WTC11 (cell line): ENCODE results near the gene ZDHHC14. TPM values are rescaled to one million over a fixed set of nuclear protein-coding genes. Genes with fewer than 3 reads are reported as not detected.

Source experiments
- ATAC-seq: fragments of 200-7000 bp; cut with Tn5 transposase; 2 replicates; pipeline ENCODE4 v1.10.0; 2021; ENCODE audit warnings: mild to moderate bottlenecking, moderate library complexity
- CTCF ChIA-PET: fragments of 300-600 bp; sonication (Branson Sonifier 250); formaldehyde crosslinking; loops from one replicate; lab custom pipeline; 2021; ENCODE audit warnings: antibody characterized with exemption; lab: Charles Lee
- POLR2A ChIA-PET: fragments of 350-600 bp; sonication (Branson Sonifier 250); formaldehyde crosslinking; loops from one replicate; lab custom pipeline; 2021; ENCODE audit warnings: antibody characterized with exemption; lab: Charles Lee
- DNase-seq: peaks from one replicate; pipeline ENCODE4 v3.0.0; 2021; ENCODE audit warnings: low spot score
- H3K27ac Mint-ChIP-seq: 2 replicates; pipeline ENCODE4 v1.8.0; 2021; ENCODE audit warnings: mixed read lengths
- H3K27me3 Mint-ChIP-seq: 2 replicates; pipeline ENCODE4 v1.8.0; 2021; ENCODE audit warnings: low read depth, mild to moderate bottlenecking, moderate library complexity, mixed read lengths
- H3K36me3 Mint-ChIP-seq: 2 replicates; pipeline ENCODE4 v1.8.0; 2021; ENCODE audit warnings: mixed read lengths
- H3K4me1 Mint-ChIP-seq: 2 replicates; pipeline ENCODE4 v1.8.0; 2022; ENCODE audit warnings: mixed read lengths
- H3K4me3 Mint-ChIP-seq: 2 replicates; pipeline ENCODE4 v1.8.0; 2021; ENCODE audit warnings: mild to moderate bottlenecking, moderate library complexity, mixed read lengths
- H3K9me3 Mint-ChIP-seq: 2 replicates; pipeline ENCODE4 v1.8.0; 2021; ENCODE audit warnings: mixed read lengths
- AFF4 ChIP-seq: sonication (generic); formaldehyde crosslinking; IDR thresholded peaks from 2 replicates; pipeline ENCODE4 v1.8.1; 2023; ENCODE audit warnings: mild to moderate bottlenecking, missing genetic modification reagents, borderline replicate concordance
- ARID4B ChIP-seq: sonication (generic); formaldehyde crosslinking; IDR thresholded peaks from 2 replicates; pipeline ENCODE4 v1.8.0; 2023; ENCODE audit warnings: missing genetic modification reagents, mild to moderate bottlenecking, borderline replicate concordance
- CBFB ChIP-seq: sonication (generic); formaldehyde crosslinking; IDR thresholded peaks from 2 replicates; pipeline ENCODE4 v1.8.1; 2022; ENCODE audit warnings: mild to moderate bottlenecking, low read depth, missing genetic modification reagents
- ELF4 ChIP-seq: sonication (generic); formaldehyde crosslinking; IDR thresholded peaks from 2 replicates; pipeline ENCODE4 v1.8.1; 2022; ENCODE audit warnings: low read depth, mild to moderate bottlenecking, moderate library complexity, missing genetic modification reagents
- ERG ChIP-seq: fragments of 250-450 bp; sonication (Bioruptor Pico); IDR thresholded peaks from 2 replicates; pipeline ENCODE4 v1.8.0; 2021; ENCODE audit warnings: mild to moderate bottlenecking
- ESRRA ChIP-seq: sonication (generic); formaldehyde crosslinking; IDR thresholded peaks from 2 replicates; pipeline ENCODE4 v1.8.1; 2022; ENCODE audit warnings: mild to moderate bottlenecking, missing genetic modification reagents, borderline replicate concordance
- FOXJ3 ChIP-seq: sonication (generic); formaldehyde crosslinking; IDR thresholded peaks from 2 replicates; pipeline ENCODE4 v1.9.0; 2021; ENCODE audit warnings: missing genetic modification reagents, mild to moderate bottlenecking, borderline replicate concordance
- FOXP1 ChIP-seq: sonication (generic); formaldehyde crosslinking; IDR thresholded peaks from 2 replicates; pipeline ENCODE4 v1.8.0; 2022; ENCODE audit warnings: missing genetic modification reagents, mild to moderate bottlenecking, moderate library complexity, borderline replicate concordance
- HMGA2 ChIP-seq: fragments of 250-450 bp; sonication (Bioruptor Pico); IDR thresholded peaks from 2 replicates; pipeline ENCODE4 v1.4.0; 2021; ENCODE audit warnings: mild to moderate bottlenecking, moderate library complexity
- IRF1 ChIP-seq: sonication (generic); formaldehyde crosslinking; IDR thresholded peaks from 2 replicates; pipeline ENCODE4 v1.8.0; 2023; ENCODE audit warnings: missing genetic modification reagents
- MXD4 ChIP-seq: fragments of 250-450 bp; sonication (Bioruptor Pico); IDR thresholded peaks from 2 replicates; pipeline ENCODE4 v1.8.0; 2021; ENCODE audit warnings: mild to moderate bottlenecking, moderate library complexity, borderline replicate concordance
- MYBL2 ChIP-seq: sonication (generic); formaldehyde crosslinking; IDR thresholded peaks from 2 replicates; pipeline ENCODE4 v1.8.1; 2023; ENCODE audit warnings: mild to moderate bottlenecking, moderate library complexity, missing genetic modification reagents
- SMAD3 ChIP-seq: sonication (generic); formaldehyde crosslinking; IDR thresholded peaks from 2 replicates; pipeline ENCODE4 v1.8.0; 2022; ENCODE audit warnings: missing genetic modification reagents, mild to moderate bottlenecking, borderline replicate concordance
- TEAD1 ChIP-seq: sonication (generic); formaldehyde crosslinking; IDR thresholded peaks from 2 replicates; pipeline ENCODE4 v1.8.0; 2022; ENCODE audit warnings: mild to moderate bottlenecking, missing genetic modification reagents
- TP53 ChIP-seq: sonication (generic); formaldehyde crosslinking; IDR thresholded peaks from 2 replicates; pipeline ENCODE4 v1.8.1; 2023; ENCODE audit warnings: mild to moderate bottlenecking, missing genetic modification reagents
- ZNF263 ChIP-seq: sonication (generic); formaldehyde crosslinking; IDR thresholded peaks from 2 replicates; pipeline ENCODE4 v1.8.1; 2022; ENCODE audit warnings: low read depth, mild to moderate bottlenecking, moderate library complexity, missing genetic modification reagents
- total RNA-seq: library from RNA; stranded (reverse); gene quantifications from 3 replicates; pipeline ENCODE4 v1.2.3, GENCODE V29; 2021
- TF ChIP-seq, protein P1 (sequence below): fragments of 250-450 bp; sonication (Bioruptor Pico); IDR thresholded peaks from 2 replicates; pipeline ENCODE4 v1.9.0; 2021; ENCODE audit warnings: mild to moderate bottlenecking, borderline replicate concordance
- TF ChIP-seq, protein P2 (sequence below): sonication (generic); formaldehyde crosslinking; IDR thresholded peaks from 2 replicates; pipeline ENCODE4 v1.8.1; 2023; ENCODE audit warnings: mild to moderate bottlenecking, missing genetic modification reagents
- TF ChIP-seq, protein P3 (sequence below): sonication (generic); formaldehyde crosslinking; IDR thresholded peaks from 2 replicates; pipeline ENCODE4 v1.8.1; 2023; ENCODE audit warnings: mild to moderate bottlenecking, missing genetic modification reagents

The ZDHHC14 gene
- total RNA-seq, 1 experiment from 2014 or later = 6.6 TPM

DNA sequence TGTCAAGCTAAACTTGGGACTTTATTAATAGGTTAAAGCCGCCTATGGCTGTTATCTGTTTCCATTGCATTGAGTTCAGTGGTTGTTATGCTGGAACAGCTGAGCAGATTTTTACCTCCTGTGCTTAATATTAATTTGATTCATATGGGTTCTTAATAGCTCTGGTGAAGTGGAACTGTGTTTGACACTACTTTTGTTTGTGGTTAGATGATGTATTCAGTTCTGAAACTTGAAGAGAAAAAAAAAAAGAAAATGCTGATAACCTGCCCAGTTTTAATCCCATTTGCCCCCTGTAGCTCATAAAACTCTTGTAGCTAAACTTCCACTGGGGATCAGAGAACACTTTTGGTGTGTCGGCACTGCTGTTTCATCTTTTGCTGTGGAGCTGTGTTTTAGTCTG lies 117.8 kb downstream of the ZDHHC14 start (continued):
- TF ChIP-seq SMAD3 (CRISPR knock-in tag) (no peak), ESRRA (no peak), TEAD1 (CRISPR knock-in tag) (no peak), CBFB (CRISPR knock-in tag) (no peak), FOXJ3 (CRISPR knock-in tag) (no peak)

GRCh38 chr6:157500022-157500421 lies 119.0 kb downstream of the ZDHHC14 start:
- ATAC-seq (no peak), DNase-seq (no peak)
- H3K27ac Mint-ChIP-seq = no peak overlapping the region
- H3K9me3 Mint-ChIP-seq = peaks cover 32% of the 10 kb centered on the region
- CTCF ChIA-PET = no interaction called here
- peaks cover 19% of the 10 kb centered on the region for H3K36me3 Mint-ChIP-seq
- no peak overlapping the region for H3K4me3 Mint-ChIP-seq
- H3K27me3 Mint-ChIP-seq = no peaks in the 10 kb centered on the region; the same call in 1 of the 2 replicates
- peaks cover 5% of the 10 kb centered on the region; the same call in 1 of the 2 replicates for H3K4me1 Mint-ChIP-seq
- POLR2A ChIA-PET = no interaction called here
- TF ChIP-seq, protein P1, sequence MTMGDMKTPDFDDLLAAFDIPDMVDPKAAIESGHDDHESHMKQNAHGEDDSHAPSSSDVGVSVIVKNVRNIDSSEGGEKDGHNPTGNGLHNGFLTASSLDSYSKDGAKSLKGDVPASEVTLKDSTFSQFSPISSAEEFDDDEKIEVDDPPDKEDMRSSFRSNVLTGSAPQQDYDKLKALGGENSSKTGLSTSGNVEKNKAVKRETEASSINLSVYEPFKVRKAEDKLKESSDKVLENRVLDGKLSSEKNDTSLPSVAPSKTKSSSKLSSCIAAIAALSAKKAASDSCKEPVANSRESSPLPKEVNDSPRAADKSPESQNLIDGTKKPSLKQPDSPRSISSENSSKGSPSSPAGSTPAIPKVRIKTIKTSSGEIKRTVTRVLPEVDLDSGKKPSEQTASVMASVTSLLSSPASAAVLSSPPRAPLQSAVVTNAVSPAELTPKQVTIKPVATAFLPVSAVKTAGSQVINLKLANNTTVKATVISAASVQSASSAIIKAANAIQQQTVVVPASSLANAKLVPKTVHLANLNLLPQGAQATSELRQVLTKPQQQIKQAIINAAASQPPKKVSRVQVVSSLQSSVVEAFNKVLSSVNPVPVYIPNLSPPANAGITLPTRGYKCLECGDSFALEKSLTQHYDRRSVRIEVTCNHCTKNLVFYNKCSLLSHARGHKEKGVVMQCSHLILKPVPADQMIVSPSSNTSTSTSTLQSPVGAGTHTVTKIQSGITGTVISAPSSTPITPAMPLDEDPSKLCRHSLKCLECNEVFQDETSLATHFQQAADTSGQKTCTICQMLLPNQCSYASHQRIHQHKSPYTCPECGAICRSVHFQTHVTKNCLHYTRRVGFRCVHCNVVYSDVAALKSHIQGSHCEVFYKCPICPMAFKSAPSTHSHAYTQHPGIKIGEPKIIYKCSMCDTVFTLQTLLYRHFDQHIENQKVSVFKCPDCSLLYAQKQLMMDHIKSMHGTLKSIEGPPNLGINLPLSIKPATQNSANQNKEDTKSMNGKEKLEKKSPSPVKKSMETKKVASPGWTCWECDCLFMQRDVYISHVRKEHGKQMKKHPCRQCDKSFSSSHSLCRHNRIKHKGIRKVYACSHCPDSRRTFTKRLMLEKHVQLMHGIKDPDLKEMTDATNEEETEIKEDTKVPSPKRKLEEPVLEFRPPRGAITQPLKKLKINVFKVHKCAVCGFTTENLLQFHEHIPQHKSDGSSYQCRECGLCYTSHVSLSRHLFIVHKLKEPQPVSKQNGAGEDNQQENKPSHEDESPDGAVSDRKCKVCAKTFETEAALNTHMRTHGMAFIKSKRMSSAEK = no peak
- no peak for TF ChIP-seq MXD4
- no peak for TF ChIP-seq FOXP1 (CRISPR knock-in tag)
- no peak for TF ChIP-seq ERG (CRISPR knock-in tag)
- TF ChIP-seq ARID4B (CRISPR knock-in tag) = no peak
- TF ChIP-seq ELF4 (CRISPR knock-in tag) = no peak
- TF ChIP-seq ZNF263 = no peak
- TF ChIP-seq, protein P2, sequence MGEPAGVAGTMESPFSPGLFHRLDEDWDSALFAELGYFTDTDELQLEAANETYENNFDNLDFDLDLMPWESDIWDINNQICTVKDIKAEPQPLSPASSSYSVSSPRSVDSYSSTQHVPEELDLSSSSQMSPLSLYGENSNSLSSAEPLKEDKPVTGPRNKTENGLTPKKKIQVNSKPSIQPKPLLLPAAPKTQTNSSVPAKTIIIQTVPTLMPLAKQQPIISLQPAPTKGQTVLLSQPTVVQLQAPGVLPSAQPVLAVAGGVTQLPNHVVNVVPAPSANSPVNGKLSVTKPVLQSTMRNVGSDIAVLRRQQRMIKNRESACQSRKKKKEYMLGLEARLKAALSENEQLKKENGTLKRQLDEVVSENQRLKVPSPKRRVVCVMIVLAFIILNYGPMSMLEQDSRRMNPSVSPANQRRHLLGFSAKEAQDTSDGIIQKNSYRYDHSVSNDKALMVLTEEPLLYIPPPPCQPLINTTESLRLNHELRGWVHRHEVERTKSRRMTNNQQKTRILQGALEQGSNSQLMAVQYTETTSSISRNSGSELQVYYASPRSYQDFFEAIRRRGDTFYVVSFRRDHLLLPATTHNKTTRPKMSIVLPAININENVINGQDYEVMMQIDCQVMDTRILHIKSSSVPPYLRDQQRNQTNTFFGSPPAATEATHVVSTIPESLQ (CRISPR knock-in tag) = no peak
- TF ChIP-seq, protein P3, sequence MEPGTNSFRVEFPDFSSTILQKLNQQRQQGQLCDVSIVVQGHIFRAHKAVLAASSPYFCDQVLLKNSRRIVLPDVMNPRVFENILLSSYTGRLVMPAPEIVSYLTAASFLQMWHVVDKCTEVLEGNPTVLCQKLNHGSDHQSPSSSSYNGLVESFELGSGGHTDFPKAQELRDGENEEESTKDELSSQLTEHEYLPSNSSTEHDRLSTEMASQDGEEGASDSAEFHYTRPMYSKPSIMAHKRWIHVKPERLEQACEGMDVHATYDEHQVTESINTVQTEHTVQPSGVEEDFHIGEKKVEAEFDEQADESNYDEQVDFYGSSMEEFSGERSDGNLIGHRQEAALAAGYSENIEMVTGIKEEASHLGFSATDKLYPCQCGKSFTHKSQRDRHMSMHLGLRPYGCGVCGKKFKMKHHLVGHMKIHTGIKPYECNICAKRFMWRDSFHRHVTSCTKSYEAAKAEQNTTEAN (CRISPR knock-in tag) = no peak
- TF ChIP-seq IRF1 (CRISPR knock-in tag) = no peak
- no peak for TF ChIP-seq AFF4
- no peak for TF ChIP-seq TP53 (CRISPR knock-in tag)
- TF ChIP-seq MYBL2 (CRISPR knock-in tag) = no peak
- TF ChIP-seq HMGA2 = no peak
